ENCODE results near the gene GDF3. TPM values are rescaled to one million over a fixed set of nuclear protein-coding genes. Genes with fewer than 3 reads are reported as not detected.
"Not testable (repeated sequence)": the region's sequence is repeated elsewhere in the genome, so short reads cannot be mapped to it uniquely, and the experiment has no call there.

GDF3 gene
- total RNA-seq, 2 experiments from 2014 or later: not detected

DNA sequence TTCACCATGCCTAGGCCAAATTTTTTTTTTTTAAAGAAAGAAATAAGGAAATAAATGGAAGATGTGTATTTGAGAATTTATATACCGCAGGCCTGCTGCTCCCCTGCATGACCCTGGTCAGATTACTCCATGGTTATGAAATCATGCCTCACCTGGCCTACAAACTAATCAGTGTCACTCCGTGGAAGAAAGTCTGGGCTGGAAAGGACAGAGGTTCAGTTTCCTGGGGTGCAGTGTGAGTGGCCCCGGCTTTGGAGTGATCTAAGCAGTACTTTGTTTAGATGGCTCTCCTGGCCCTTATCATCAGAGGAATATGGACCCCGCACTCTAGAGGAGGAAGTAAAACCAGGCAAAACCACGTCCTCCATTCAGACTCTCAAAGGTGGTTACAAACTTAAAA, 39.5 kb downstream of the GDF3 start:
- intact Hi-C loops (cut with micrococcal nuclease): no loop called here
- Mint-ChIP-seq H3K27me3 (ENCODE audit: low read depth) (no peaks in the 10 kb centered on the region), H3K4me3 (no peak overlapping the region), H3K36me3 (ENCODE audit: low read depth) (no peaks in the 10 kb centered on the region), H3K9me3 (no peaks in the 10 kb centered on the region), H3K4me1 (ENCODE audit: low read depth) (no peaks in the 10 kb centered on the region), H3K27ac (no peak overlapping the region)
- CTCF ChIA-PET: interaction anchor here (0.8 kb wide), 1 partner anchor 10 kb away, joined by 3 read pairs; no protein-coding TSS in a partner anchor
- DNase-seq: no peak

DNA sequence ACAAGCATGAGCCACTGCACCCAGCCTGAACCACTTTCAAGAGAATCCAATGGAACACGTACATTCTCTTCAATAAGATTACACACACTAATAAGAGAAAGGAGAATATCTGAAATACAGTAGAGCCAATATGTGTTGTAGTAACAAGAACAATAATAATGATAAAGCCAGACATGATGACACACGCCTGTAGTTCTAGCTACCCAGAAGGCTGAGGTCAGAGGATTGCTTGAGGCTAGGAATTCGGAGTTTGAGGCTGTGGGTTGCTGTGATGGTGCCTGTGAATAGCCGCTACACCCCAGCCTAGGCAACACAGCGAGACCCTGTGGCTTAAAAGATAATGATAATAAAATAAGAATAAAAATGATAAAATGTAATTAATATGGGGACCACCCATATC, 45.5 kb downstream of the GDF3 start:
- Mint-ChIP-seq H3K4me3 (no peak overlapping the region), H3K36me3 (ENCODE audit: low read depth) (no peaks in the 10 kb centered on the region), H3K9me3 (no peaks in the 10 kb centered on the region), H3K4me1 (ENCODE audit: low read depth) (no peaks in the 10 kb centered on the region), H3K27me3 (ENCODE audit: low read depth) (no peaks in the 10 kb centered on the region), H3K27ac (no peak overlapping the region)
- CTCF ChIA-PET: interaction anchor here (2.9 kb wide), 1 partner anchor 9 kb away, joined by 10 read pairs; no protein-coding TSS in a partner anchor
- DNase-seq: no peak
- intact Hi-C loops (cut with micrococcal nuclease): no loop called here

DNA sequence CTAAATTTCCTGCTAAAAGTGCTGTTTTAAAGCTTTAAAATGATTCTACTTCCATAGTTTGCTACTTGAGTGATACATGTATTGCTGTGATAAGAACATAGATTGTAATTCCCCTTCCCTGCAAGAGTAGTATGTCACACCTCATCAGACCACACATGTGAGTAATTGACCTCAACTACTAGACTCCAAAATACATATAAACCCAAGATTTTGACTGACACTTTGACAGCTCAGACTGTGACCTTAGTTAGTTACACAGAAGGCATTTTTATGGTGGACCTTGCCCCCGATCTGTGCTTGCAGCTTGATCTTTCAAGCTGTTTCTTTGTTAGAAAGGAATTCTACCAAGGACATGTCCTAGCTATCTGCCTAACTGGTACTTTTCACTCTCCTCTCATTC, 48.5 kb downstream of the GDF3 start:
- CTCF ChIA-PET: interaction anchor here (1.0 to 1.5 kb wide), 3 partner anchors 8 to 25 kb away, joined by 3 read pairs; no protein-coding TSS in a partner anchor
- no peak for DNase-seq
- no peaks in the 10 kb centered on the region for H3K9me3 Mint-ChIP-seq
- H3K27me3 Mint-ChIP-seq (ENCODE audit: low read depth): no peaks in the 10 kb centered on the region
- H3K4me3 Mint-ChIP-seq: no peak overlapping the region
- no peaks in the 10 kb centered on the region for H3K36me3 Mint-ChIP-seq (ENCODE audit: low read depth)
- H3K4me1 Mint-ChIP-seq (ENCODE audit: low read depth): no peaks in the 10 kb centered on the region
- no peak overlapping the region for H3K27ac Mint-ChIP-seq
- intact Hi-C loops (cut with micrococcal nuclease): loop anchor here (10.0 kb wide), 2 partner anchors 348 to 632 kb away; partner anchors contain the start of gene LPCAT3

DNA sequence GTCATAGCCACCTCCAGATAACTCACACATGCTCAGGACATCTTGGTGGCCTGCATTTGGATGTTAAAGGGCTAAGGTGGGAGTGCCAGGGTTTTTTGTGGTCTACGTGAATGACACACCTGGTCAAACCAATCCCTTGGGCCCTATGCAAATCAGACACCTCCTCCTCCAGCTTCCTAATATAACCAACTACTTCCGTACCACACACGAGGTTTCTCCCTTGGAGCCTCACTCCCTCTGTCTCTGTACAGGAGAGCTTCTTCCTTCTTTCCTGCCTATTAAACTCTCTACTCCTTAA, 49.4 kb downstream of the GDF3 start:
- Mint-ChIP-seq H3K4me1 (ENCODE audit: low read depth) (peaks cover 1% of the 10 kb centered on the region), H3K4me3 (no peak overlapping the region), H3K27ac (no peak overlapping the region), H3K27me3 (ENCODE audit: low read depth) (no peaks in the 10 kb centered on the region), H3K36me3 (ENCODE audit: low read depth) (no peaks in the 10 kb centered on the region), H3K9me3 (no peaks in the 10 kb centered on the region)
- intact Hi-C loops (cut with micrococcal nuclease): loop anchor here (10.0 kb wide), 2 partner anchors 349 to 631 kb away; partner anchors contain the start of gene LPCAT3
- DNase-seq: no peak
- CTCF ChIA-PET: interaction anchor here (0.6 to 1.3 kb wide), 3 partner anchors 10 to 11 kb away, joined by 3 read pairs; no protein-coding TSS in a partner anchor

DNA sequence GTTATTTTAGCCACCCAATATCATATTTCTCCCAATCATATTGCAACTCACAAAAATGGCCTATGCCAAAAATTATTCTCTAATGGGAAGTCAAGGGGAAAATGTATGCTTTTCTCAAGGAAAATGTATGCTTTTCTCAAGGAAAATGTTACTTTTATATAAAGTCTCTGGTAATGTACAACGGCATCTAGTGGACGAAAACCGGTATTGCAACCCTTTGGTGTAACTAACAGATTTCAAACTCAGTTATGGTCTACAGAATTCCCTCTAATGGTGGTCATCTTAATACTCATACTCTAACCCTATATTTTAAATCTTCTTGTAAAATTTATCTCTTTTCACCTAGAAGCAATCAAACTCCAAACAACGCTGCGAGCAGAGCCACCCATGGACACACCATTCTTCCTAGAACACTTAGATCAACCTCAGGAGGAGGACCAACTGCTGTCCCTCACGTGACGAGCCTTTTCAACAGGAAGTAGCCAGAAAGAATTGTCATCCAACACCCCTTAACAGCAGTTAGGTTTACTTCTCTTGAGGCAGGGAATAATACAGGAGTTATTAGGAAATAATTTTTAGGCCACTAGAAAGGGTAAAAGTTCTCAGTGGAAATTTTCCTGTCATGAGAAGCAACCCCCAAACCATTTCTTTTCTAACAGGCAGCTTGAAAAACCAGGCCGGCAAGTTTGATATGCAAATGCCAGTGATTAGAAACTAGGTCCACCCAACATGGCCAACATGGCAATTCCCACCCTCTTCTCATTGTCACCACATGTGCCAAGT, 50.0 kb downstream of the GDF3 start:
- H3K27me3 Mint-ChIP-seq (ENCODE audit: low read depth): no peaks in the 10 kb centered on the region
- no peak overlapping the region for H3K4me3 Mint-ChIP-seq
- intact Hi-C loops (cut with micrococcal nuclease): loop anchor here (1.0 to 10.0 kb wide), 3 partner anchors 162 to 631 kb away; partner anchors contain the start of gene LPCAT3
- H3K27ac Mint-ChIP-seq: no peak overlapping the region
- peak; percentile 55 for DNase-seq
- no peaks in the 10 kb centered on the region for H3K9me3 Mint-ChIP-seq
- H3K36me3 Mint-ChIP-seq (ENCODE audit: low read depth): no peaks in the 10 kb centered on the region
- CTCF ChIA-PET: interaction anchor here (0.6 to 0.9 kb wide), 3 partner anchors 10 to 162 kb away, joined by 3 to 5 read pairs (median 3); no protein-coding TSS in a partner anchor
- peaks cover 6% of the 10 kb centered on the region for H3K4me1 Mint-ChIP-seq (ENCODE audit: low read depth)

DNA sequence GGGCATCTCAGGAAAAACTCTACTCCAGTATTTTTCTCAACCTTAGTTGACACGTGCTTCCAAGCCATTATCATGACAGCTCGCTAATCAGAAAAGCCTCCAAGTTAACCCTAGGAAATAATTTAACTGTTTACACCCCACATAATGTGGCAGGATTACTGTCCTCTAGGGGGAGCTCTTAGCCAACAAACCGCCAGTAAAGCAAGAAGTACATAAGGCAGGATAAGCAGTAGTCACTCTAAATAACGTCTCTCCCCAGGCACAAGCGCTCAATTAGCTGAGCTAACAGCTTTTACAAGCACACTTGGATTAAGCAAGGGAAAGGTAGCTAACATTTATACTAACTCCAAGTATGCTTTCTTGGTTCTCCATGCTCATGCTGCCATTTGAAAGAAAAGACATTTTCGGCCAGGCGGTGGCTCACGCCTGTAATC, 52.7 kb downstream of the GDF3 start:
- Mint-ChIP-seq H3K27me3 (ENCODE audit: low read depth) (no peaks in the 10 kb centered on the region), H3K27ac (no peak overlapping the region), H3K4me1 (ENCODE audit: low read depth) (peaks cover 20% of the 10 kb centered on the region), H3K4me3 (no peak overlapping the region), H3K9me3 (no peaks in the 10 kb centered on the region), H3K36me3 (ENCODE audit: low read depth) (no peaks in the 10 kb centered on the region)
- DNase-seq: peak; percentile 72
- CTCF ChIA-PET: interaction anchor here (0.6 to 3.9 kb wide), 18 partner anchors 9 to 498 kb away, joined by 3 to 42 read pairs (median 4); partner anchors contain the start of gene SLC2A3
- intact Hi-C loops (cut with micrococcal nuclease): loop anchor here (5.0 to 10.0 kb wide), 3 partner anchors 352 to 628 kb away; partner anchors contain the start of genes CLSTN3 and LPCAT3

DNA sequence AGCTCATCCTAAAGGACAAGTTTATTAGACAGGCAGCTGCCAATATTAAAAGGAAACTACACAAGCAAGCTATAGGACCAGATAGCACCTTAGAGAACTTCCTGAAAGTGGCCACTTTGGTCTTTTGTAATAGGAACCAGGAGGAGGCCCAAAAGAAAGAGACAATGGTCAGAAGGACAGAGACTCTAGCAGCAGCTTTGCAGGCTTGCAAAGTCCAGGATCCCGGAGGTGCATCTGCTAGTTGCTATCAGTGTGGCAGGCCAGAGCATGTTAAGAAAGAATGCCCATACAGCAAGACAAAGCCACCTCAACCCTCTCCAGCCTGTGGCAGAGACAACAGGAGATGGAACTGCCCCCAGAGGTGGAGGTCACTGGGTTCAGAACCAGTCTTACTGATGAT, 53.3 kb downstream of the GDF3 start:
- peaks cover 20% of the 10 kb centered on the region for H3K4me1 Mint-ChIP-seq (ENCODE audit: low read depth)
- DNase-seq: no peak
- H3K27me3 Mint-ChIP-seq (ENCODE audit: low read depth): peaks cover 2% of the 10 kb centered on the region
- H3K9me3 Mint-ChIP-seq: no peaks in the 10 kb centered on the region
- CTCF ChIA-PET: interaction anchor here (0.6 to 3.9 kb wide), 19 partner anchors 9 to 540 kb away, joined by 3 to 42 read pairs (median 4); partner anchors contain the start of gene SLC2A3
- no peak overlapping the region for H3K4me3 Mint-ChIP-seq
- intact Hi-C loops (cut with micrococcal nuclease): loop anchor here (5.0 to 10.0 kb wide), 3 partner anchors 353 to 627 kb away; partner anchors contain the start of genes CLSTN3 and LPCAT3
- no peak overlapping the region for H3K27ac Mint-ChIP-seq
- H3K36me3 Mint-ChIP-seq (ENCODE audit: low read depth): no peaks in the 10 kb centered on the region

DNA sequence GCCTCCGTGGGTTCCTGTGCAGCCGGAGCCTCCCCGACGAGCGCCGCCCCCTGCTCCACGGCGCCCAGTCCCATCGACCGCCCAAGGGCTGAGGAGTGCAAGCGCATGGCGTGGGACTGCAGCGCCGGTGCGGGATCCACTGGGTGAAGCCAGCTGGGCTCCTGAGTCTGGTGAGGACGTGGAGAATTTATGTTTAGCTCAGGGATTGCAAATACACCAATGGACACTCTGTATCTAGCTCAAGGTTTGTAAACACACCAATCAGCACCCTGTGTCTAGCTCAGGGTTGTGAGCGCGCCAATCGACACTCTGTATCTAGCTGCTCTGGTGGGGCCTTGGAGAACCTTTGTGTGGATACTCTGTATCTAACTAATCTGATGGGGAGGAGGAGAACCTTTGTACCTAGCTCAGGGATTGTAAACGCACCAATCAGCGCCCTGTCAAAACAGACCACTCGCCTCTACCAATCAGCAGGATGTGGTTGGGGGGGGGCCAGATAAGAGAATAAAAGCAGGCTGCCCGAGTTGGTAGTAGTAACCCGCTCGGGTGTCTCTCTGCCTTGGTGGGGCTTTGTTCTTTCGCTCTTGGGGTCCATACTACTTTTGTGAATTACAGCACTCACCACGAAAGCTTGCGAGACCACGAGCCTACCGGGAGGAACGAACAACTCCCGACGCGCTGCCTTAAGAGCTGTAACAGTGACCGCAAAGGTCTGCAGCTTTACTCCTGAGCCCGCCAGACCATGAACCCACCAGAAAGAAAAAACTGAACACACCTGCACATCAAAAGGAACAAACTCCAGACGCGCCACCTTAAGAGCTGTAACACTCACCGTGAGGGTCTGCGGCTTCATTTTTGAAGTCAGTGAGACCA, 55.2 kb downstream of the GDF3 start:
- DNase-seq: peak; percentile 77
- intact Hi-C loops (cut with micrococcal nuclease): loop anchor here (1.0 to 10.0 kb wide), 7 partner anchors 36 to 626 kb away; partner anchors contain the start of genes CLSTN3, LPCAT3 and PEX5
- peak overlapping the region; percentile 73 for H3K4me3 Mint-ChIP-seq
- not testable (repeated sequence) for H3K36me3 Mint-ChIP-seq (ENCODE audit: low read depth); H3K9me3 Mint-ChIP-seq; H3K27me3 Mint-ChIP-seq (ENCODE audit: low read depth)
- CTCF ChIA-PET: interaction anchor here (0.5 to 3.9 kb wide), 9 partner anchors 11 to 478 kb away, joined by 3 to 42 read pairs (median 5); partner anchors contain the start of gene CLEC4C
- peak overlapping the region; percentile 85 for H3K27ac Mint-ChIP-seq
- H3K4me1 Mint-ChIP-seq (ENCODE audit: low read depth): peaks cover 20% of the 10 kb centered on the region

Other genes with a start within 250 kb of the GDF3 start
- not detected for gene CD163, start 192.0 kb downstream of the GDF3 start, total RNA-seq
- gene APOBEC1, start 29.9 kb downstream of the GDF3 start, total RNA-seq: not detected
- gene DPPA3, start 15.7 kb upstream of the GDF3 start, total RNA-seq: not detected
- not detected for gene CLEC4C, start 51.6 kb upstream of the GDF3 start, total RNA-seq
- gene NANOGNB, start 69.4 kb upstream of the GDF3 start, total RNA-seq: not detected
- not detected for gene NANOG, start 93.6 kb upstream of the GDF3 start, total RNA-seq
- gene SLC2A14, start 177.1 kb upstream of the GDF3 start, total RNA-seq: 1 to 10 TPM; 8.8 to 9.8 TPM
- 100 to 1,000 TPM; 392 to 394 TPM for gene SLC2A3, start 240.4 kb upstream of the GDF3 start, total RNA-seq

Measured in activated naive CD4-positive, alpha-beta T cell treated with anti-CD3 and anti-CD28 coated beads for 36 hours (primary cell).